IPS DF 6.9 (cell line): ENCODE measurements around the gene NOPCHAP1.

Experiments used
- DNase-seq: peaks from one replicate; pipeline ENCODE4 v3.0.0-alpha.2; 2013; ENCODE audit warnings: low read depth, low spot score
- H3K27ac ChIP-seq: one replicate; pipeline ENCODE4 v1.5.1; 2013; ENCODE audit warnings: low read length, control low read depth
- H3K27me3 ChIP-seq: 2 replicates; pipeline ENCODE4 v1.6.1; 2013; ENCODE audit warnings: mild to moderate bottlenecking, low read length; ENCODE audit not compliant: control insufficient read depth, insufficient read depth
- H3K36me3 ChIP-seq: 2 replicates; pipeline ENCODE4 v1.6.1; 2013; ENCODE audit warnings: low read length; ENCODE audit not compliant: control insufficient read depth, insufficient read depth
- H3K4me1 ChIP-seq: 2 replicates; pipeline ENCODE4 v1.6.1; 2013; ENCODE audit warnings: low read length; ENCODE audit not compliant: control insufficient read depth, insufficient read depth
- H3K4me3 ChIP-seq: 2 replicates; pipeline ENCODE4 v1.5.1; 2013; ENCODE audit warnings: mild to moderate bottlenecking, low read length
- H3K9me3 ChIP-seq: 2 replicates; pipeline ENCODE4 v1.6.1; 2013; ENCODE audit warnings: low read length, inconsistent platforms; ENCODE audit not compliant: control insufficient read depth, insufficient read depth
- WGBS: extraction: QIAGEN DNeasy Blood & Tissue Kit; methylation state at CpG from one replicate; pipeline ENCODE4 v1.1.7; 2013; ENCODE audit warnings: mixed read lengths, missing lambda C conversion rate; ENCODE audit not compliant: insufficient read length, insufficient coverage; 5-methylcytosine and 5-hydroxymethylcytosine counted together

The NOPCHAP1 gene

DNA sequence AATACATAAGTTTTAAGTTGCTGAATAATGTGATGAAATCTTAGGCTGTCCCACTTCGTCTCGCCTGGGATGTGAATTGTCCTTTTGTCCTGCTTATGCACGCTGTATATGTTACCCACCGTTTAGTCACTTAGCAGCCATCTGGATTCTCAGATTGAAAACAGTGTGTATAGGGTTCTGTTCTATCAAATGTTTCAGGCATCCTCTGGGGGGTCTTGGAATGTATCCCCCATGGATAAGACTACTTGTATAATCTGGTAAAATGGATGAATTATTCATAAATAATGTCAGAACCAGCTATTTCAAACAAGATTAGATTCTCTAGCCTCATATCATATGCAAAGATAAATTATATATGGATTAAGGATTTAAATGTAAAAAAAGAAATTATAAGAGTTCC is 29.4 kb downstream of the NOPCHAP1 start:
- H3K27ac ChIP-seq, result no peak overlapping the region
- DNase-seq, result no peak
- no peaks in the 10 kb centered on the region for H3K36me3 ChIP-seq
- WGBS, result no CpG with 5 or more reads among the region's 4 CpGs
- H3K27me3 ChIP-seq, result no peaks in the 10 kb centered on the region
- no peaks in the 10 kb centered on the region for H3K4me1 ChIP-seq
- no peaks in the 10 kb centered on the region for H3K9me3 ChIP-seq
- H3K4me3 ChIP-seq, result no peak overlapping the region

DNA sequence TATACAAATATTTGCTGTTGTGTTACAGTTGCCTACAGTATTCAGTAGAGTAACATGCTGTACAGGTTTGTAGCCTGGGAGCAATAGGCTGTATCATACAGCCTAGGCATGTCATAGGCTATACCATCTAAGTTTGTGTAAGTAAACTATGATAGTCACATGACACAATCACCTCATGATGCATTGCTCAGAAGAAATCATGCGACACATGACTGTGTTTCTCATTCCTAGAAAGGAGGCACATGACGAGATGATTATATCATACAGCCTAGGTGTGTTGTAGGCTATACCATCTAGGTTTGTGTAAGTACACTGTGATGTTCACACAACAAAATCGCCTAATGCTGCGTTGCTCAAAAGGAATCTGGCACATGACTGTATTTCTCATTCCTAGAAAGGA is 31.9 kb downstream of the NOPCHAP1 start:
- Histone ChIP-seq H3K4me3 (no peak overlapping the region), H3K36me3 (no peaks in the 10 kb centered on the region), H3K27me3 (no peaks in the 10 kb centered on the region), H3K9me3 (no peaks in the 10 kb centered on the region), H3K27ac (no peak overlapping the region), H3K4me1 (no peaks in the 10 kb centered on the region)
- DNase-seq, result no peak
- no CpG with 5 or more reads among the region's 4 CpGs for WGBS

DNA sequence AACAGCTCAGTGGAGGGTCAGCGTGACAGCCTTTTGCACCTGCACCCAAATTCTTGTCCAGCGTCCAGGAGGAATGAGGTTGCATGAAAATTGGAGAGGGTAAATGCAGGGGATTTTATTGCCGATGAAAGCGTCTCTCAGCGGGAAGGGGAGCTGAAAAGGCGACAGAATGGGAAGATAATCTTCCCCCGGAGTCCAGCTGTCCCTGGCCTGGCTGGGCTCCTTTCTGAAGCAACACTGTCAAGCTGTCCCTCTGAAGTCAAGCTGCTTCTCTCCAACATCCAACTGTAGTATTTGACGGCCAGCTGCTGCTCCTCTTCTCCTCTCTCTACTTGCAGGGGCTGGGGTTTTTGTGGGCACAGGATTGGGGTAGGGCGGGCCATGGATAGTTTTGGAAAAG is 32.7 kb downstream of the NOPCHAP1 start:
- H3K9me3 ChIP-seq, result no peaks in the 10 kb centered on the region
- no peak overlapping the region for H3K4me3 ChIP-seq
- H3K36me3 ChIP-seq, result no peaks in the 10 kb centered on the region
- no peak overlapping the region for H3K27ac ChIP-seq
- DNase-seq, result no peak
- H3K27me3 ChIP-seq, result no peaks in the 10 kb centered on the region
- WGBS, result no CpG with 5 or more reads among the region's 9 CpGs
- H3K4me1 ChIP-seq, result no peaks in the 10 kb centered on the region

- Histone ChIP-seq H3K27ac (no peak overlapping the region), H3K36me3 (no peaks in the 10 kb centered on the region), H3K27me3 (no peaks in the 10 kb centered on the region), H3K9me3 (no peaks in the 10 kb centered on the region), H3K4me3 (no peak overlapping the region), H3K4me1 (no peaks in the 10 kb centered on the region)
- no CpG with 5 or more reads among the region's 3 CpGs for WGBS
- no peak for DNase-seq
These were observed 34.3 kb downstream of the NOPCHAP1 start for GRCh38 chr12:105020241-105020962.

DNA sequence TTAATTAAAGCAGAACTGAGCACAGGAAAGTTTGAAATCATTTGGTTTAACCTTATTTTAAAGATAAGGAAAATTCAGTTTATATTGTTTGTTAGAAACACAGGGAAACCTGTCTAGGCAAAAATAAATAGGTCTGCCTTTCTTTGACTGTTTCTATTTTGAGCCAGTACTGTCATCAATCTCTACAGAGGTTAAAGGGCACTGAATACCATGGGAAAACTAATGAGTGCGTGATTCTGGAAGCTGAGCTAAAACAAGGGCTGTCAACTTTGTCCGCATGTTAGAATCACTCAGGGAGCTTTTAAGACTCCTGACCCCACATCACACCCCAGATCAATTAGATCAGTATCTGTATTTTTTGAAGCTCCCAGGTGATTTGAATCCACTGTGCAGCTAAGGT is 38.8 kb downstream of the NOPCHAP1 start:
- WGBS, result no CpG with 5 or more reads among the region's 2 CpGs

DNA sequence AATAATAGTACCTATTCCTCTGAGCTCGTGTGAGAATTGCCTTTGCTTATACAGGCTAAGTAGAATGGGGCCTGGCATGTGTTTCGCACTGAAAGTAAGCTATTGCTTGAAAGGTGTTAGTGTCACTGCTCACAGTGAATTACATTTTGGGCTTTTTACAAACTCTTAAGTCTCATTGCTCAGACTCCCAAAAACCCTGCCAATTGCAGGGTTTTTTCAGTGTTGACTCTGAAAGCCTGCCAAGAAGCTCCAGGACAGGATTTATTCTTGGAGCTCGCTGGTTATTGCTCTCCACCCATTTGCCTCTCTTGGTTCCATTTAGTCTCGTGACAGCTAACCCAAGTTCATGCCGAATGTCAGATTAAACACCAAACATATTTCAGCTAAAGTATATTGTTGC is 39.8 kb downstream of the NOPCHAP1 start:
- WGBS, result no CpG with 5 or more reads among the region's 5 CpGs
- H3K27me3 ChIP-seq, result no peaks in the 10 kb centered on the region
- H3K27ac ChIP-seq, result no peak overlapping the region
- no peak for DNase-seq
- no peak overlapping the region for H3K4me3 ChIP-seq
- H3K4me1 ChIP-seq, result no peaks in the 10 kb centered on the region
- no peaks in the 10 kb centered on the region for H3K9me3 ChIP-seq
- no peaks in the 10 kb centered on the region for H3K36me3 ChIP-seq

More for the DNA sequence above, 38.8 kb downstream of the NOPCHAP1 start:
- no peaks in the 10 kb centered on the region for H3K36me3 ChIP-seq
- H3K27me3 ChIP-seq, result no peaks in the 10 kb centered on the region
- H3K4me3 ChIP-seq, result no peak overlapping the region
- H3K9me3 ChIP-seq, result no peaks in the 10 kb centered on the region
- H3K27ac ChIP-seq, result no peak overlapping the region
- H3K4me1 ChIP-seq, result no peaks in the 10 kb centered on the region
- DNase-seq, result no peak

GRCh38 chr12:105026411-105026810 is 40.3 kb downstream of the NOPCHAP1 start:
- H3K9me3 ChIP-seq, result no peaks in the 10 kb centered on the region
- no peaks in the 10 kb centered on the region for H3K4me1 ChIP-seq
- H3K36me3 ChIP-seq, result no peaks in the 10 kb centered on the region
- no peak overlapping the region for H3K4me3 ChIP-seq
- no peak for DNase-seq
- WGBS, result no CpG with 5 or more reads among the region's 4 CpGs
- no peaks in the 10 kb centered on the region for H3K27me3 ChIP-seq
- H3K27ac ChIP-seq, result no peak overlapping the region

GRCh38 chr12:105030820-105031807 is 45.0 kb downstream of the NOPCHAP1 start:
- WGBS, result no CpG with 5 or more reads among the region's 9 CpGs
- Histone ChIP-seq H3K4me3 (no peak overlapping the region), H3K9me3 (no peaks in the 10 kb centered on the region), H3K27me3 (no peaks in the 10 kb centered on the region), H3K36me3 (no peaks in the 10 kb centered on the region), H3K27ac (no peak overlapping the region), H3K4me1 (no peaks in the 10 kb centered on the region)
- DNase-seq, result no peak

DNA sequence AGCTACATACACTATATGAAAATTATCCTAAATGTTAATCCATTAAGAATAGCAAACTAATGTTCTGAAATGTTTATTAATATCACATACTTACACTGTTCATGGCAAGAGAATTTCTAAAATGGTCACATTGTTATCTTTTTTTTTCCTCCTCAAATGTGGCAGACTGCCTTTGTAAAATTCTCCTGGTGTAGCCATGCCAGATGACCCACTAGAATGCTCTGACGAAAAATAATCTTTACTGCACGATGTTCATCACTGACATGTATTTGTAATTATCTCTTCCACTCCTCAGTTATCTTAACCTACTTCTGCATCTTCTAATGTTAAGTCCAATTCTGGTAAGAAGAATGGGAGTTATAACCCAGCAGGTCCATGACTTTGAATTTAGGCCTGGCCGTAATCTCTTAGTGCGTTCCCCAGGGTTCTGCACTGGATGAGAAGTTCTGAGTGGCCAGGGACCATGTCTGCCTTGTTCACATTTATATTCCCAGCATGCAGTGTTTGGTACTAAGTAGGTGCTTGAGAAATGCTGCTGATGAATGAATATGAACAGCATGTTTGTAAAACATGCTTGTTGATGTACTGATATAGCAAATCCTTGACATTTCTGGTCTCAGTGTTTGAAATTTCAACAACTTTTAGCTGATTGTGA is 46.7 kb downstream of the NOPCHAP1 start:
- no peaks in the 10 kb centered on the region for H3K9me3 ChIP-seq
- no peaks in the 10 kb centered on the region for H3K4me1 ChIP-seq
- WGBS, result no CpG with 5 or more reads among the region's 4 CpGs
- H3K27ac ChIP-seq, result no peak overlapping the region
- no peak overlapping the region for H3K4me3 ChIP-seq
- no peak for DNase-seq
- no peaks in the 10 kb centered on the region for H3K27me3 ChIP-seq
- H3K36me3 ChIP-seq, result no peaks in the 10 kb centered on the region

- no peak overlapping the region for H3K4me3 ChIP-seq
- H3K9me3 ChIP-seq, result no peaks in the 10 kb centered on the region
- no CpG with 5 or more reads among the region's 2 CpGs for WGBS
- no peak for DNase-seq
- H3K4me1 ChIP-seq, result no peaks in the 10 kb centered on the region
- H3K27me3 ChIP-seq, result no peaks in the 10 kb centered on the region
- no peaks in the 10 kb centered on the region for H3K36me3 ChIP-seq
- H3K27ac ChIP-seq, result no peak overlapping the region
These were observed 47.7 kb downstream of the NOPCHAP1 start for GRCh38 chr12:105033851-105034250.
